Measurements from ENCODE around the gene IFT43.
"Not testable (repeated sequence)": the region's sequence is repeated elsewhere in the genome, so short reads cannot be mapped to it uniquely, and the experiment has no call there.

The IFT43 gene

DNA sequence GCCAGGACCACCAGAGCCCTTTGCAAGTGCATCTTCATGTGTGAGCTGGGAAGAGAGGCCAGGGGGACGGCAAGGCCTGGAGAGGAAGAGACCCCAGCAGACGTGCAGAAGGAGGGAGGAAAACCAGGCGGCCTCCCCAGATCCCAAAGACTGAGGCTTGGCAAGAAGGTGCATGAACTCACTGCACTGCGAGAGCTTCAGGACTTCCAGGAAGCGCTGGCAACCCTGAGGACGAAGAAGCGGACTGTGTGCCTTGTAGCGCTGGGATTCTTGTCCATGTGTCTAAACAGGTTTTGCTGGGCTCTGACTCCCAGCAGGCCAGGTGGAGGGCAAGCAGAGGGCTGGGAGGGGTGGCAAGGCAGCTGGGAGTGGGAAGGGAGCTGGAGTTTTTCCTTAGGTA lies 4.7 kb upstream of the IFT43 start:
- DNase-seq (ENCODE audit: low read depth in 2 of 2) = no peak

GRCh38 chr14:75981426-75982265 lies 3.9 kb upstream of the IFT43 start, which contains the start of gene TGFB3:
TGFB3 (minus strand) TSS chr14:75981995; CDS start chr14:75980893, 1,102 bp downstream.
- peak; percentile 88 to 91 for DNase-seq (ENCODE audit: low read depth in 2 of 2)

DNA sequence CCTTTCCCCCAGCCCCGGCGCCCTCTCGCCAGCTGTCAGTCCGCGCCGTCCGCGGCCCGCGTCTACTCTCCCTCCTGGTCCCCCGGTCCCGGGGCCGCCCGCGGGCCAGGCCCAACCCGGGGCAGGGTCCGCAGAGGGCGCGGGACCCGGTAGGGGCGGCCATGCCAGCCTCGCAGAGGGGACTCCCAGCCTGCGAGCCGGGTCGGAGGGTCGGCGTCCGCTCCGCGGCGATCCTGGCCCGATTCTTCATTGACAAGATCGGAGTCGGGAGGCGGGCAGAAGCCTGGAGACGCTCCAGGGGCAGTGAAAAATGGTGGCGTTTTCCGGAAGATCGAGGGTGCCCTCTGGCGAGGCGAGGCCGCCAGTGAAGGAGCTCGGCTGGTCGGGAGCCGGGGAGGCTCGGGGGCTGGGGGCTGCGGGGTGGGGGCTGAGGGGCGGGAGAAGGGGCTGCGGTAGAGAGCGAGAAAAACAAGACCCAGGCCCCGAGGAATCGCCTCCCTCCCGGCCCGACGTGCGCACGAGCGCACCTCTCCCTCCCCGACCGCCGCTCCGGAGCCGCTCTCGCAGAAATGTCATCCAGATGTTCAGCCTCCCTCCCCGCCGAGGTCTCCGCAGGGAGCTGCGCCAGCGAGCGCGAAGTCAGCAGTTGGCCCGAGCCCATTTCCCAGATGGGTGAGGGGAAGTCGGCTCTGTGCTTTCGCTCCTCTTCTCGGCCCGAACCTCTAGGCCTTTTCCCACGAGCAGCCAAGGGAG lies 3.1 kb upstream of the IFT43 start:
- peak; percentile 68 to 70 for DNase-seq (ENCODE audit: low read depth in 2 of 2)

- no peak for DNase-seq (ENCODE audit: low read depth in 2 of 2)
Measured at GRCh38 chr14:75983019-75983358, 2.6 kb upstream of the IFT43 start.

- no peak for DNase-seq (ENCODE audit: low read depth in 2 of 2)
Measured at GRCh38 chr14:75984674-75985073, 889 bp upstream of the IFT43 start.

DNA sequence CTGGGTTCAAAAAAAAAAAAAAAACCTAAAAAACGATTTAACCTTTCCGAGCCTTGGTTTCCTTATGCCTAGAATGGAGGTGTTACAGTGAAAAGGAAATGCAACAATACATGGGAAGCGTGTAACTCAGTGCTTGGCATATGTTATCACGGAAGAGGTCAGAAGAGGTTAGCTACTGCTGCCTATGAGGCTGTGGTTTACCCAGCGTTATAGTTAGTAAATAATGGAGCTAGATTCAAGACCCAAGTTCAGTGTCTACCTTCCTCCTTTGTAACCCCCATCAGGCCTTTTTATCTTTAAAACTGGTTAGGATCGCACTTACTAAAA lies 839 bp downstream of the IFT43 start:
- DNase-seq (ENCODE audit: low read depth in 2 of 2) = no peak

- no peak for DNase-seq (ENCODE audit: low read depth in 2 of 2)
Measured at GRCh38 chr14:75987201-75987970, 1.8 kb downstream of the IFT43 start.

- DNase-seq (ENCODE audit: low read depth in 2 of 2) = no peak
Measured at GRCh38 chr14:75989134-75989533, 3.6 kb downstream of the IFT43 start.

DNA sequence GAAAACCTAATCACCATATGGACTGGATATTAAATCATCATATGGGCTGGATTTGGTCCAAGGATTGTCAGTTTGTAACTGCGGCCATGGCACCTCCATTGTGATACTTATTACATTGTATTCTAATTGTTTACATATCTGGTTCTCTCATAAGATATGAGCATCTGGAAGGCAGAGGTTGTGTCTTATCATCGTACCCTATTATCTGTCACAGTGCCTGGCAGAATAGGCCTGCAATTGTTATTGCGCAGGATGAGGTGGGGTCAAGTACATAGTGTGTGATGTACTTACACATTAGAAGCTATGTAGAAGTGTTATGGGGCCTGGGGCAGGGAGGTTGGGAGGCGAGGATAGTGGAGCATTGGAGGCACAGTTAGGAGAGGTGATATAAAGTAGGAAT lies 4.7 kb downstream of the IFT43 start:
- no peak for DNase-seq (ENCODE audit: low read depth in 2 of 2)

- DNase-seq (ENCODE audit: low read depth in 2 of 2) = no peak
Measured at GRCh38 chr14:75991753-75992152, 6.2 kb downstream of the IFT43 start.

DNA sequence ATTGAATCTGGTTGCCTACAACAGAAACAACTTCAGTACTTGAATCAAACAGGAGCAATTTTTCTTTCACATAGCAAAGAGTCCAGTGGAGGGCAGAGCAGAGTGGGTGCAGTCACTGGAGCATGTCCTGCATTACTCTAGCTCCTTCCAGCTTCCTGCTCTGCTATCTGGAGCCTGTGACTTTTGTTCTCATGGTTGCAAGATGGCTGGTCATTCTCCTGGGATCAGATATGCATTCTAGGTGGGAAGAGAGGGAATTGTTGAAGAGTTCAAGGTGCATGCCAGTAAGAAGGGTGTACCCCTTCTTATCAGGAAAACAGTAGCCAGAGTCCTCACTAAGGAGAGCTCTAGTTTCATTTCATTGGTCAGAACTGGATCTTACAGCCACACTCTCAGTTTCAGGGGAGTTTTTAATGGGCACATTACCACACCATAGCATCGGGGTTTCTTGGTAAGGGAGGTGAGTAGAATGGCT lies 8.0 kb downstream of the IFT43 start:
- no peak for DNase-seq (ENCODE audit: low read depth in 2 of 2)

DNA sequence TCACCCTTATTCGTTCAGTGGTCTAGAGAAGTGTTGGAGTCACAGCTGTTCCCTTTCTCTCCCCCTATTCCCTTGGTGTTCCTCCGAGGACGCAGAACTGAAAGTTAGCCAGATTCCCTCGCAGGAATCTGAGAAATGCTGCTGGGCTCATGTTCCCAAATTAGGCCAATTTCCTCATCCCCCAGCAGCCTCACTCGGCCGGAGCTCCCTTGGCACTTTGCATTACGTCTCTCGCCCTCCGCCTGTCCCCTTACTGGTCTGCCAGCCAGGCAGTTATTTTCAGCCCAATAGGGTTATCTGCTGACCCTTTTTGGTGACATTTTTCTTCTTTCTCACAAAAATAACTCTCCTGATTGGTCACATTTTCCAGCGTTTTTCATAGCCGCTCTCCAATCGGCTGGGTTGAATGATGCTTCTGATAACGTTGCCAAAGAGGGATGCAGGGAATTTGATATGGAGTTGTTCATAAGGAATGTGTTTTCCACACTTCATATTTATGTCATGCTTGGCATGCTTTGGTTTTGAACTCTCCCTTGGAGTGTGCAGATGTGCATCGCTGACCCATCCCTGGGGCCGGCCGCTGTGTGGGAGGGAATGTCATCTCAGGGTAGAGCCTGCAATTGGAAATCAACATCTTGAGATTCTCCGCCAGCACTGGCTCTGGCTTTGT lies 9.9 kb downstream of the IFT43 start:
- DNase-seq (ENCODE audit: low read depth in 2 of 2) = no peak

- DNase-seq (ENCODE audit: low read depth in 2 of 2) = no peak
Measured at GRCh38 chr14:75996488-75996887, 10.9 kb downstream of the IFT43 start.

DNA sequence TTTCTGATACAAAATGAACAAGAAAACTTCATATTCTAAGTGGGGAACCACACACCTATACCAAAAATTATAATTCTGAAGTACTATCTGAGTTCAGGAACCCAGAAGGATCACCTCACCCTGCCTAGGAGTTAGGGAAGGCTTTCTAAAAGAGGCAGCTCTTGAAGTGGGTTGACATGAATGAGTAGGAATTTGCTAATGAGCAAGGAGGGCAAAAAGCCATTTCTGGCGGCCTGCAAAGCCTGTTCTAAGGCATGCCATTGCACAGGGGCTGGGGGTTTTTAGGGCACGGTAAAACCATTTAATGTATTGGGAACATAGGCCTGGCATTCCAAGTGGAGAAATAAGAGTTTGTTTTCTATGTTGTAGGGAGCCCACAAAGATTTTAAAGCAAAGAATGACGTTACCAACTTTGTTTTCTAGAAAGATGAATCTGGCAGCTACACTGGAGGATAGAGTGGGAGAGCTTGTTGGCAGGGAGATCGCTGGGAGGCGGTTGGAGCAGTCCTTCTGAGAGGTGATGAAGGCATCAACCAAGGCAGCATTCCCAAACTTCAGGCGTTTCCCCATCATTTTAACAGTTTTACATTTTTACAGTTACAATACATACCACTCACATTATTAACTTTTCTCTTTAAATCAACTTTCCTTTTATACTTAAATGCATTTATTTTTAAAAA lies 14.1 kb downstream of the IFT43 start:
- no peak for DNase-seq (ENCODE audit: low read depth in 2 of 2)

GRCh38 chr14:76002383-76002782 lies 16.8 kb downstream of the IFT43 start:
- no peak for DNase-seq (ENCODE audit: low read depth in 2 of 2)

DNA sequence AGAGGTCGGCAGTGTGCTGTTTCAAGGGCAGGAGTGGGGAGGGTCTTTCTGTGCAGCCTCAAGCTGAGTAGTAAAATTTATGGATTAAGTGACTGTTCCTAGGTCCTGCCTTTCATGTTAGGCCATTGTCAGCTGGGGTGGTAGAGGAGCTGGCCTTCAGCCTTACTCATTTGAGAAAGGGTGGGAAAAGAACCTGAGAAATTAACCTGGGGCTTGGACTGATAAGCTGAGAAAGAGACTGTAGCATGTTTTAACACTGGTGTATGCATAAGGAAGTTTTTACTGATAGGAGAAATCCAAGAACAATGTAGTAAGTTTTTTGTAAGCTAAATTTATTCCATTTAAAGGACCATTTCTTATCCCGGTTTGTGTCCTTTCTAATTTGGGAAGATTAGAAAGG lies 20.7 kb downstream of the IFT43 start:
- DNase-seq (ENCODE audit: low read depth in 2 of 2) = no peak

GRCh38 chr14:76007379-76007778 lies 21.8 kb downstream of the IFT43 start:
- no peak for DNase-seq (ENCODE audit: low read depth in 2 of 2)

GRCh38 chr14:76007852-76008251 lies 22.3 kb downstream of the IFT43 start:
- no peak for DNase-seq (ENCODE audit: low read depth in 2 of 2)

- not testable (repeated sequence) for DNase-seq (ENCODE audit: low read depth in 2 of 2)
Measured at GRCh38 chr14:76009627-76010026, 24.1 kb downstream of the IFT43 start.

DNA sequence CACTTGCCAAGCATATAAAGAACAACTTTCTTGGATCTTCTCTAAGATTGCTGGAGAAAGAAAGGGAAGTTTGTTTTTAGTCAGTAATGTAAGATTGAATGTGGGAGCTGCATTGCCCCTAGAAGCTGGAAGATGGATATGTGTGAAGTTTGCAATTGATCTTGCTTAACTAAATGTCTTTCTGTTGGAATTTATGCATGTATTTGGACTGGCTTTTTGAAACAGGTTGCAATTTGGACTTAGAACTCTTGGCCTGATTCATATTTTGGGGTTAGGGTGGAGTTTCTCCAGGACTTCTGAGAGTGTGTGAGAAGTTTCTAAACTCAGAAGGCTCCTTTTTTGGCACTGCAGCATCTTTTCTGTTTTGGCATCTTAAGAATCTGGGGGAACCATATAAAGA lies 26.4 kb downstream of the IFT43 start:
- no peak for DNase-seq (ENCODE audit: low read depth in 2 of 2)

GRCh38 chr14:76012354-76012753 lies 26.8 kb downstream of the IFT43 start:
- DNase-seq (ENCODE audit: low read depth in 2 of 2) = no peak
